GM18858 (cell line): ENCODE results near the gene RAPGEF1.
"Not testable (repeated sequence)": the region's sequence is repeated elsewhere in the genome, so short reads cannot be mapped to it uniquely, and the experiment has no call there.

Experiments
- ATAC-seq: cut with Tn5 transposase; IDR thresholded peaks from one replicate; pipeline ENCODE4 v1.9.1; 2021; ENCODE audit not compliant: unreplicated experiment

Gene RAPGEF1

DNA sequence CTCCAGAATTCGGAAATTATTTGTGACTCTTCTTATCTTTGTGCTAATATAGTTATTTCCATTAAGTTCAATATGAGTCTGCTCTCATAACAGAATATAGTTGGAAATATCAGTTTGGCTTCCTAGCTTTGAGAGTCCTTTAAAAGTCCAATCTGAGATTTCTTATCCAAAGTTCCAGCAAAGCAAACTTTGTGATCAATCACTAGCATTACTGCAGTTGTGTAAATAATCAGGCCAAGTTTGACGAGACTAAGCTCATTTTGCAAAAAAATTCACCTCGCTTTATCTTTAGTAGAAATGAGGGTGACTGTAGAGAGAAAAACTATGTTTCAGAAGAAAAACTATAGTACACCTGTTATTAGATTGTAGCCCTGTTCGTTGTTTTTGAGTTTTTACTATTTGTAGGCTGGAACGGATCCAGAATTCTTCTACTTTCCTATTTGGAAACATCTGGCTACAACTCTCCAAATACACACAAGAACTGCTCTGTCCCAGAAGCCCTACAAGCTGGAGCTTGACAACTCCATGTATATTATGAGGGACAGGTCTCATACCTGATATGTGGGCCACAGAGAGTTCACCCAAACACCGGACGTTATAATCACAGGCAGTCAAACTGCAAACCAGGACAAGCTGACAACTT, 47.8 kb downstream of the RAPGEF1 start:
- no peak for ATAC-seq

DNA sequence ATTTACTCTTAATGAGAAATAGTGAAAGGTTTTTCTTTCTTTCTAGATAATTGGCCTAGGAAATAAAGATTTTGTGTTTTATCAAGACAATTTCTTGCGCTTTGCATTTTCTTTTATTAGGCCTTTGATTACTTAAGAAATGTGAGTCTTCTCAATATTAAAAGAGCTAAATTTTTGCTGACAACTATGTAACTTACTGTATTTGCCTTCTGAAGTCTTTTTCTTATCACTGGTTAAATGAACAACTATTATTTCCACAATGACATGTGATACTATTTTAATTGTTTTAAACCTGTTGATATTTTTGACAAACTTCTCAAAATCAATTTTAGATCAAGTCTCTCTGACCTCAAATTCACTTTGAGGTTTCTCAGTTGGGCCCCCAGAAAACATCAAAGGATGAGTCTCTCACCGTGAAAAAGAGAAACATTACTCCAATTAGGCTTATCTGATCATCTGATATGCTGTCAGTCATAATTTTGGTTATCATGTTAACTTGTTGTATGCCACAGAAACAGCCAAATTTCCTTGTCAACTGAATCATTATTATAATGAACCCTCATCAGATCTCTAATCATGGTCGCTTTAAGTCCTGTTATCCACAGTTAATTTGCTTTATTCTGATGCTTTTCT, 48.8 kb downstream of the RAPGEF1 start:
- ATAC-seq = no peak

DNA sequence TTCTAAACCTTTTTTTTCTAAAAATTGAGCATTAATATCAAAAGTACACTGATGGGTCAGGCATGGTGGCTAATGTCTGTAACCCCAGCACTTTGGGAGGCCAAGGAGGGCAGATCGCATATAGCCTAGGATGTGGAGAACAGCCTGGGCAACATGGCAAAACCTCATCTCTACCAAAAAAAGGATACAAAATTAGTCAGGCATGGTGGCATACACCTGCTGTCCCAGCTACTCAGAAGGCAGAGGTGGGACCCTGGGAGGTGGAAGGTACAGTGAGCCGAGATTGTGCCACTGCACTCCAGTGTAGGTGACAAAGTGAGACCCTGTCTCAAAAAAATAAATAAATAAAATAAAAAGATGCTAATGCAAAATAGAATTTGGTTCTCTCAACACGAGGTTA, 49.4 kb downstream of the RAPGEF1 start:
- no peak for ATAC-seq

DNA sequence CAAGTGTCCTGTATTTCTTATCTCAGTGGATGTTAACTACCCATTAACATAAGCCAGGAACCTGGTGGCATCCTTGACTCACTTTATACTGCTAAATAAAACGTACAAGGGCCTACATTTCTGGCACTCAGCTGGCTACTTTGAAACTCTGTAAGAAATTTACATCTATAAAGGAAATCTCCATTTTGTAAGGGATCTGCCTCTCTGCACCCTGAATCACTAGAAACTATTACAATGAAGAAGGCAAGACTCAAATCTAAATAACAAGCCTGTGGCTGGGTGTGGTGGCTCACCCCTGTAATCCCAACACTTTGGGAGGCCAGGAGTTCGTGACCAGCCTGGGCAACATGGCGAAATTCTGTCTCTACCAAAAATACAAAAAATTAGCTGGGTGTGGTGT, 51.5 kb downstream of the RAPGEF1 start:
- no peak for ATAC-seq

- no peak for ATAC-seq
Measured at GRCh38 chr9:131685753-131686706, 53.8 kb downstream of the RAPGEF1 start.

DNA sequence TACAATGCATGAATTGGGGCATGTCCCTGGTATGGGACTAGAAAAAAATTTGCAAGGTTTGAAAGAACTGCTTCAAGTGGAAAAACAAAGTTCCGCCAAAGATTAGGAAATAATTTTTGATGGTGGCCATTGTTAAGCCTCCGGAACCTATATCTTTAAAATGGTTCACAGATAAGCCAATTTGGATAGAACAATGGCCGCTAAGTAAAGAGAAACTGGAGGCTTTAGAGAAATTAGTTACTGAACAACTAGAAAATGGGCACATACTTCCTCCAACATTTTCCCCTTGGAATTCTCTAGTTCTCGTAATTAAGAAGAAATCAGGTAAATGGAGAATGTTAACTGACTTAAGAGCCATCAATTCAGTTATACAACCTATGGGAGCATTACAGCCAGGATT, 56.8 kb downstream of the RAPGEF1 start:
- not testable (repeated sequence) for ATAC-seq

DNA sequence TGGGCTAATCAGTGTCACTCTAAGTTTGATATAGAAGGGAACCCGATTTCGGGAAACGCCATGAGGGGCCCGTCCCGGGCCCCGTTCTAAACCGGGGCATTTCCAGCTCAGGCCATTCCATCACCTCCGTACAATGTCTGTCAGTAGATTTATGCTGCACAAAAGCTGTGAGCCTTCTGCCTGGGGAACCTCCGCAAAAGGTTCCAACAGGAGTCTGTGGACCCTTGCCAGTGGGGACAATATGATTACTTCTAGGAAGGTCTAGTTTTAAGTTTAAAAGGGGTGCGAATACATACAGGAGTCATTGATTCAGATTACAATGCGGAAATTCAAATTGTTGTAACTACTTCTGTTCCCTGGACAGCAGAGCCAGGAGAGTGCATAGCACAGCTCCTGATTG, 57.6 kb downstream of the RAPGEF1 start:
- ATAC-seq = no peak

GRCh38 chr9:131681826-131682225, 58.0 kb downstream of the RAPGEF1 start:
- not testable (repeated sequence) for ATAC-seq

GRCh38 chr9:131681108-131681507, 58.8 kb downstream of the RAPGEF1 start:
- ATAC-seq = not testable (repeated sequence)

DNA sequence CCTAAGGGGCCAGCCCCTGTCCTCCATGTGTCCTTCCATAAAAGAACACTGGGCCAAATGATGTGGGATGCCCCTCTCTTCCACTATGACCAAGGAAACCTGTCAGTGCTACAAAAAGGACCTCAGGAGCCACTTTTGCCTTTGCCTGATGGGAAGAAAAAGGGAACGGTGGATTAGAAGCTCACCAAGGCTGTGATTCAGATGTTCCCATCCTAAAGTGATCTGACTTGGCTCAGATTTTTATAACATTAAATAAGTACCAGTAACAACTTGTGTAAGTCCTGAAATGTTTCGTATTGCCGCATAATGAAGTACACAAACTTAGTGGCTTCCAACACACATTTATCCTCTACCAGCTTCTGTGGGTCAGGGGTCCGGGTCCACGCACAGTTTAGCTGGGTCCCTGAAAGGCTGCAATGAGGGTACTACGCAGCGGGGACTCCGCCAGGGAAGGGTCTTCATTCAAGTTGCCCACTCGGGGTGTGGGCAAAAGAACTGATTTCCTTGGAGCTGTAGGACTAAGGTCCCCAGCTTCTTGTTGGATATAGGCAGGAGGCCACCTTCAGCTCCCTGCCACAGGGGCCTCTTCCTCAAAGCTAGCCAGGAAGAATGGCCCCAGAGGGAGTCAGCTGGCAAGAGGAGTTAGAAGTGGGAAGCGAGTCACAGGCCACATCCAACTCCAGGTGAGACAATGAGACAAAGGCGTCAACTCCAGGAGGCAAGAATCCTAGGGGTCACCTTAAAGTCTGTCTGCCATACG, 60.4 kb downstream of the RAPGEF1 start:
- ATAC-seq = no peak

- peak; percentile 79 for ATAC-seq
Measured at GRCh38 chr9:131678499-131679111, 61.3 kb downstream of the RAPGEF1 start.

DNA sequence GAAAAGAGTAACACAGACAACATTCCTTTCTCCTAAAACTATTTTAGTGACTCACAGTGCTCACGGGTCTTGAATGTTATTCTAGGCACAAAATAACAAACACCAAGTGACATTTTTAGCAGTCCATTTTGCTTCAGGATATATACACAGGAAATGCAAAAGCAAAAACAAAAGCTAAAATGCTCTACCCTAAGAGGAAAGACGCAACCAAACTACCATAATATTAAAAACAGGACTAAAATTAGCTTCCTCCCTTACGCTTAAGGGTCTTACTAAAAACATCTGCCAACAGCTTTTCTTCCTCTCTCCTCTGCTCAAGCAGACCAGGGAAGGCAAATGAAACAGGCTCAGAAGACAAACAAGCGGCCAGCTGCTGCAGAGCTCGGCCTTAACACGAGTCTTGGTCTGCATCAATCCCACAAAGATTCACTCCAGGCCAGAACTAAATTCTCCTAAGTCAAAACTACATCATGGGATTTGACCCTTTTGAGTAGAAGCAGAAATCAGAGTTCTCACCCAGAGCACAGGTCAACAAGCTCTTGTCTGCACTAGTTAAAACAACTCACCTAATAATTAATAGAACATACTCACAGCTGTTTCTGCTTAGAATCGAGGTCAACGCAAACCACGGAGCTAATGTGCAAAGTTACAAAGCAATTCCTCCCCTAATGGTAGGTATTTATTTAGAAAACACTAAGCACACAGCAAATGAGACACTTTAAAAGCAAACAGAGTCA, 62.3 kb downstream of the RAPGEF1 start:
- no peak for ATAC-seq

DNA sequence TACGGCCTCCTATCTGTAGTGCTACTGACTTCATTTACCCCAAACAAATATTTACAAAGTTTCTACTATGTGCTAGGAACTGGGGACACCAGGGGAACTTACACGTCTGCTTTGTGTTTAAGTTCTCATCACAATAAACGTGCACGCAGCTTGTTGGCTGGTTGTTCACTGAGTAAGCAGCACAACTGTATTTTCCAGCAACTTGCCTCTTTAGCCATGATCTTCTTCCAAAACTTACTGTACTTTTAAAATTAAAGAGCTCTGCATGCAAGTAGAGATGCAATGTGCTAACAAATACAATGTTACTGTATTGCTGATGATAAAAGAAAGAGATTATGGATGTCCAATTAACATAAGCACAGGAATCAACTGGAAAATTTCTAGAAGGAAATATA, 62.8 kb downstream of the RAPGEF1 start:
- no peak for ATAC-seq

DNA sequence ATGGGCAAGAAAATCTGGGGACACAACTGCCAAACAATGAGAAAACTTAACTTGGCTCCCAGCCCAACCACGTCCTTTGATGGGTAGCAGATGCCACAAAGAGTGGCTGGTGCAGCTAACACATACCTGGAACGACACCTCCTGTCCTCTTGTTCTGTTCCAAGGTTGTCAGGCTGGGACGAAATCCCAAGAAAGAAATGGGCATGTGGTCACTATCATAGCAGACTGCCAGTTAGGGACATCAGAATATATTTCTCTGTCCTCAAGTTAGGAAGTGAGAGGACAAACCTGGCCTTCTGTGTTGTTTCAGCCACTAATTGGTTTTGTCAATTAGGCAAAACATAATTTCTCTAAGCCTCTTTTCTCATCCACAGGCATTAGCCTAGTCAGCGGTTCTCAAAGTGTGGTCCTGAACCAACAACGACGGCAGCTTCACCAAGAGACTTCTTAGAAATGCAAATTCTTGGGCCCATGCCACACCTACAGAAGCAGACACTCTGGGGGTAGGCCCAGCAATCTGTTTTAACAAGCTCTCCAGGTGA, 63.4 kb downstream of the RAPGEF1 start:
- ATAC-seq = no peak

DNA sequence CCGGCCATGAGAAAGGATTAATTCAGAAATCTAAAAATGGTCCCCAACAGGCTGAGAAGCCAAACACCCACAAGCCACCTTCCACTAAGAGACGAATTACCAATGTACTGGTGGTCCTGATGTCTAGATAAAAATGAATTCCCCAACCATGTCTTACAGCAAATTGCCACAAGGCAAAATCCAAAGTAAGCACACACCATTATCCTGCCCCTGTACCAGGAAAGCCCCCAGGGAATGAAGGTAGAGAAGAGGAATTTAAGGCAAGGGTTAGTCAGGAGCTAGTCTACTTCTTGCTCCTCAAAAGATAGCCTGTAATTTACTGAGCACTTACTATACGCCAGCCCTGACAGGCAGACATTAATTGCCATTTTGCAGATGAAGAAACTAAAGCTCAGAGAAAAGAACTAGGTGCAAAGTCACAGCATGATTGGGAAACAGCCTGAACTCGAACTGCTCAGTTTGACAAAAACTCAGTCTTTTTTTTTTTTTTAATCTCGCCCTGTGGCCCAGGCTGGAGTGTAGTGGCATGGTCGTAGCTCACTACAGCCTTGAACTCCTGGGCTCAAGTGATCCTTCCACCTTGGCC, 64.3 kb downstream of the RAPGEF1 start:
- ATAC-seq = no peak

DNA sequence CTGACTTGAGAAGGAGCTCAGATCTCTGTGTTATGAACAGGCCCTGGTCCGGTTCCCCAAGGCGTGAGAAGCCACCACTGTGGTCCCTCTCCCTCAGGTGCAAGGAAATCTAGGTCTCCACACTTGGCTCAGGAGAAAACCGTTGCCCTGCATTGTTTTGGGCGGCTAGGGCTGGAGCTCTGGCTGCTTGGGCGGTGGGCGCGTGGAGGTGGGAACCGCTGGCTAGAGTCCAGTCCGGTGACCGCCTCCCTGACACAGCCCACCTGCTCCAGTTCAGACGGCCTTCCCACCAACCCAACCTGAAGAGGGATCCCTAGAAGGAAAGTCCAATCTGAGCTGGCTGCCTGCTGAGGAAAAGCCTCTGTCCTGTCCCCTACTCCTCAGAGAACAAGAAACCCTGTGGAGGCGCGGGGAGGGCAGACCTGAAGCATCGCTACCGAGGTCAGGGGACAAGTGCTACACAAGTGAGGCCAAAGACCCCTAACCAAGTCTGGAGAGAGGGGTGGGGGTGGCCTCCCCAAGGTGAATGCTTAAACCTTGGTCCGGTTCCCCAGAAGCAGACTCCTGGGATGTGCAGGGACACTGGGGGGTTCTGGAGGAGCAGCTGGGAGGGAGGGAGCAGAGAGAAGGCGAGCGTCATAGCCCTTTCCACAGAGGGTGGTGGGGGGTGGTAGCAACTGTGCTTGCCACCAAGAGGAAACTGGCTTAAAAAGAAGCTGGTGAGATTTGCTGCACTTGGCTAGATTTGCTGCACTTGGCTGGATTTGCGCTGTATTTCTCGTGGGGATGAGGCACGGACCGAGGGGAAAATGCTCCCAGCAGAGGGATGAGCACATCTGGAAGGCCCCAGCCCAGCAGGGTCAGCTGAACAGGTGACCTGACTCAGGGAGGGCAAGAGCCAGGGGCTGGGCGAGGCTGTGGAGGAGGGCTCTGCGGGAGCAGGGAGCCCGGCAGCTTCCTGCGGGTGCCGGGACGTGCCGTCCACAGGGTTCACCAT, 65.2 kb downstream of the RAPGEF1 start:
- no peak for ATAC-seq

DNA sequence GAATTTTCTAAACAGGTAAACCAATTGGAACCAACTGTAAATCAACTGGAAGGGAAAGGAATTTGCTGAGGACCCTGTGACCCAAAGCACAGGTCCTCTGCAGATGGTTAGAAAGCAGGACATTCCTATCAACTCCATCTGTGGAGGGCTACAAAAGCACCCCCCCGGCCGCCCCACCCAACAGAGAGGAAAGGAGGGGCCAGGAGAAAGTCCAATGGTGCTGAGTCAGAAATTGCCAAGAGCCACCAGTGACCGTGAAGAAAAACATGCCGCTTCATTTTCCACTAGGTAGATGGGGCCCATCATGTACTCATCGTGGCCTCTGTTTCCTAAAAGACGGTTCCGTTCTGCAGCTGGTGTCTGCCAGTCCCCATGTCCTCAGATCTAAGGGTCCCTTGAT, 66.3 kb downstream of the RAPGEF1 start:
- no peak for ATAC-seq

DNA sequence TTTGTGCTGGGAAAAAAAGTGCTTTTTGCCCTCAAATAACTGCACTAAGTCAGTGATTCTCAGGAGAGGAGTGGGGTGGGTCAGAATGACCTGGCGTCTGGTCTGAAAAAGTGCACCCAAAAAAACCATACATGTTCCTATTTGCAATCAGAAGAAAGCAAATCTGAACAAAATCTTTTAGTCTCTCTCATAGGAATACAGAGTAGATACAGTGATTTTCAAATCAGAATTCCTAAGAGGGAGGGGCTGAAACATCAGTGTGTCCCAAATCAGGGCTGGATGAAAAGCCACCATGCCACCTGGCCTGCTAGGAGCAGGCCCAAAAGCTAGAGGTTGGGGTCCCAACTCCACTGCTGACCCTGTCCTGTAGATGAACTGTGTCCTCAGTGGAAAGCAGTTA, 66.8 kb downstream of the RAPGEF1 start:
- ATAC-seq = no peak
